RWPE1 (cell line): ENCODE measurements around the gene AUTS2.

Experiments used
- CTCF ChIA-PET: fragments of 350-600 bp; sonication (Branson Sonifier 250); formaldehyde crosslinking; extraction: SDS; loops from one replicate; lab custom pipeline; 2021; lab: Yijun Ruan, JAX
- POLR2A ChIA-PET: fragments of 400-600 bp; formaldehyde crosslinking; extraction: SDS; loops from one replicate; lab custom pipeline; 2020; ENCODE audit warnings: antibody characterized with exemption; ENCODE audit not compliant: low non-redundant PET; lab: Yijun Ruan, JAX
- DNase-seq: peaks from one replicate; pipeline ENCODE4 v3.0.0; 2012; ENCODE audit warnings: low spot score
- H3K27ac ChIP-seq: fragments of 450-650 bp; 2 replicates; pipeline ENCODE4 v1.5.1; 2017
- TF ChIP-seq, protein P1 (sequence below): fragments of 450-650 bp; conservative IDR thresholded peaks from 2 replicates; pipeline ENCODE4 v1.5.1; 2017; ENCODE audit warnings: low read depth, mild to moderate bottlenecking

Gene AUTS2

DNA sequence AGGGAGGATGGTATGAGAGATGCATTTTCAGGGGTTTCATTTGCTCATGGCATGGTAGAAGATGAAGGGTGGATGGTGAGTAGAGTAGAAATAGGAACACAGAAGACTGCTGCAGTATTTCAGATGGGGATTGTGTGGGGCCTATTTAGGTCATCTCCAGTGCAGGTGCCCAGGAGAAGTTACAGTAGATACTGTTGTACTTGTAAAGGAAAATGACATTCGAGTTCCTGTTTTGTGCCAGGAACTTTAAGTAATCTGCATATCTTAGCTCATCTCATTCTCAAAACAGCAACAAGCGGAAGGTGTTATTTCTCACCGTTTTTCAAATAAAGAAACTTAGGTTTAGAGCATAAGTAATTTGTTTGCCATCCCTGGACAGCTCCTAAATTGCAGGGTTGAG is 156.2 kb downstream of the AUTS2 start:
- TF ChIP-seq, protein P1, sequence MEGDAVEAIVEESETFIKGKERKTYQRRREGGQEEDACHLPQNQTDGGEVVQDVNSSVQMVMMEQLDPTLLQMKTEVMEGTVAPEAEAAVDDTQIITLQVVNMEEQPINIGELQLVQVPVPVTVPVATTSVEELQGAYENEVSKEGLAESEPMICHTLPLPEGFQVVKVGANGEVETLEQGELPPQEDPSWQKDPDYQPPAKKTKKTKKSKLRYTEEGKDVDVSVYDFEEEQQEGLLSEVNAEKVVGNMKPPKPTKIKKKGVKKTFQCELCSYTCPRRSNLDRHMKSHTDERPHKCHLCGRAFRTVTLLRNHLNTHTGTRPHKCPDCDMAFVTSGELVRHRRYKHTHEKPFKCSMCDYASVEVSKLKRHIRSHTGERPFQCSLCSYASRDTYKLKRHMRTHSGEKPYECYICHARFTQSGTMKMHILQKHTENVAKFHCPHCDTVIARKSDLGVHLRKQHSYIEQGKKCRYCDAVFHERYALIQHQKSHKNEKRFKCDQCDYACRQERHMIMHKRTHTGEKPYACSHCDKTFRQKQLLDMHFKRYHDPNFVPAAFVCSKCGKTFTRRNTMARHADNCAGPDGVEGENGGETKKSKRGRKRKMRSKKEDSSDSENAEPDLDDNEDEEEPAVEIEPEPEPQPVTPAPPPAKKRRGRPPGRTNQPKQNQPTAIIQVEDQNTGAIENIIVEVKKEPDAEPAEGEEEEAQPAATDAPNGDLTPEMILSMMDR: no peak
- CTCF ChIA-PET: interaction anchor here (0.6 kb wide), 1 partner anchor 109 kb away, joined by 3 read pairs; no protein-coding TSS in a partner anchor
- no peak overlapping the region for H3K27ac ChIP-seq
- no peak for DNase-seq
- POLR2A ChIA-PET: no interaction called here

DNA sequence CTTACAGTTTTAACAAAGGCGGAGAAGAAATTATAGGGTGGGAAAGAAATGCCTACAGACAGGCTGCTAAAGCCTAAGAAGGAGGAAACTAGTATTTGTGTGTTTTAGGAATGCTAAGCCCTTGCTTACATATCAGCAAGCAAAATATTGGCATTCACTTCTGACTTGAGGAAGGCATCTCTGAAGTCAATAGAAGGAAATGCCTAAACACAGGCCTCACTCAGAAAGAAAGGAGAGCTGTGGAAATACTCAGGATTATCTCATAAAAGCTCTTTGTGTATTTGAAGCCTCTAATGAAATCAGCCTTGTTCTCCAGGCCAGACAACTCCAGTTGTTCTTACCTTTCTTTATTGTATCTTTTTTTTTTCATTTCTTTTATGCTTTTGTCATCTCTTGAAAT is 158.0 kb downstream of the AUTS2 start:
- ChIA-PET CTCF (no interaction called here), POLR2A (no interaction called here)
- no peak for DNase-seq

DNA sequence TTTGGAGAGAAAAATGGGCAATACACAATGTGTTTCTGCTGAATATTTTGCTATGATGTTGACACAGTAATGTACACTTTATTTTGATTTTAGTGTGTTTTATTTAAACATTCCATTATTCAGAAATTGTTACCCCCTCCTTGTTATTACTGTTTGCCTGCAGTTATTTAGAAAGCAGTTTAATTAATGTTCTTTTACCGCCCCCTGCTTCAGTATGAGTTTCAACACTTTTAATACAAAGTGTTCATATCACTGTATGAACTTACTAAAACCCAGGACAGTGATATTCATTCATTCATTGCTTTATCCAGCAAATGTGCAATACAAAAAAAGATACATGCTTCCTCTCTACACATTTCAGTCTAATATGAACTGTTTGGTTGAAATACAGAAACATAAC is 159.3 kb downstream of the AUTS2 start:
- no peak for DNase-seq
- no peak overlapping the region for H3K27ac ChIP-seq
- TF ChIP-seq, protein P1: no peak
- ChIA-PET POLR2A (no interaction called here), CTCF (no interaction called here)

More for the DNA sequence above, 158.0 kb downstream of the AUTS2 start:
- TF ChIP-seq, protein P1: no peak
- H3K27ac ChIP-seq: no peak overlapping the region

DNA sequence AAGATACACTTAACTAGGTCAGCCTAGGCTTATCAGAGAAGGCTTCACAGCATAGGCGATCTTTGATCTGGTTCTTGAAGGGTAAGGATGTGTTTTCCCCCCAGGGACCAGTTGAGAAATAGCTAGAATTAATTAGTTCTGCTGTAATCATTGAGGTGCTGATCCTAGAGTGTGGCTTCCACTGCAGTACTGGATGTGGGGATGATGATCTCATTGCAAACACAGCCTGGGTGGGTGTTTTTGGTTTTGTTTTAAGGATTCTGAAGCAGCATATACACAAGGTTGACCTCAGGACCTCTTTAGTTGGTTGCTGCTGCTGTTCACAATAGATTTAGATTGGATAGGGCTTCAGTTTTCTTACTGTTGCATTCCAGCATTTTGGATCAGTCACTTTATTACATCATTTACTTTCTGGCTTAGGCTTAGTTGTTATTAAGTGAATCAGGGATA is 159.7 kb downstream of the AUTS2 start:
- no peak for DNase-seq
- ChIA-PET CTCF (no interaction called here), POLR2A (no interaction called here)
- H3K27ac ChIP-seq: no peak overlapping the region
- TF ChIP-seq, protein P1: no peak

DNA sequence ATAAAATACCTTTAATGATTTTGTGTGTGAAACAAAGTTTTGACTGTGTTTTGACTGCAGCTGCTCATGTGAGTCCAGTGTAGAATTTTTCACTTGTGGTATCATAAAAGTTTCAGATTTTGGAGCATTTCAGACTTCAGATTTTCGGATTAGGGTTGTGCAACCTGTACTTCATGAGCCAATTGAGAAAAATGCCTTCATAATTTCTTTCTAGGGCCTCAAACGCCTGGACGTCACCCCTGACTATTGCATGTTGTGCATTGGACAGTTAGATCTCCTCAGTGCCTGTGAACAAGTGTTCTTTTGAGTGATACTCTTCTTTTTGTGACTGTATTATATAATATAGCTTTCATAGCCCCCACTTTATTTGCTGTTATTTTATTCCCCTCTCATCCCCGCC is 161.1 kb downstream of the AUTS2 start:
- no peak overlapping the region for H3K27ac ChIP-seq
- ChIA-PET CTCF (no interaction called here), POLR2A (no interaction called here)
- TF ChIP-seq, protein P1: no peak
- no peak for DNase-seq

DNA sequence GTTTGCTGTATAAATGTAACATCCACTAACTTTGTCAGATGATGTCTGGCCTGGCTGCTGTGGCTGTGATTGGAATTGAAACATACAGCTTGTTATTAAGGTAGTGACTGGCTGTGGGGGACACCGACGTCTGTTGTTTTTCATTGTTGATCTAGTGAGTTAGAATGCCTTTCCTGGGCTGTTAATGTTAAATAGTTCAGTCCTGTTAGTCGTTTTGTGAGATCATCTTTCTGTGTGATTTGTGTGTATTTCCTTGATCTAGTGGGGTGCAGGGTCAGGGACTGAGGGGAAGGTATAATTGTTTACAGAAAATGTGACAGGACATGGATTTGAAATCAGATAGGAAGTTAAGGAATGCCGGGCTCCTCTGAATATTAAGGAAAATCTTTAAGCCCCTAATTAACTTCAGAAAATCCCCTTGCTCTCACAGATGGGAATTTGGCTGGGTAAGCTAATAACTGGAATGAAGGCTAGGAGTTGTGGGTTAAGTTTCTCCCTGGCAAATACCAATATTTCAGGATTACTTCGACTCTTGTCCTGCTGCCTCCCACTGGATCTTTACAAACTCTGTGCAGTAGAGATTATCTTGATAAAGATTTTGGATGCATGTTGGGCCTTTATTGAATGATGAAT is 163.1 kb downstream of the AUTS2 start:
- ChIA-PET POLR2A (no interaction called here), CTCF (no interaction called here)
- no peak overlapping the region for H3K27ac ChIP-seq
- TF ChIP-seq, protein P1: no peak
- DNase-seq: no peak
